ENCODE measurements around the gene CACNA2D4.

Gene CACNA2D4

DNA sequence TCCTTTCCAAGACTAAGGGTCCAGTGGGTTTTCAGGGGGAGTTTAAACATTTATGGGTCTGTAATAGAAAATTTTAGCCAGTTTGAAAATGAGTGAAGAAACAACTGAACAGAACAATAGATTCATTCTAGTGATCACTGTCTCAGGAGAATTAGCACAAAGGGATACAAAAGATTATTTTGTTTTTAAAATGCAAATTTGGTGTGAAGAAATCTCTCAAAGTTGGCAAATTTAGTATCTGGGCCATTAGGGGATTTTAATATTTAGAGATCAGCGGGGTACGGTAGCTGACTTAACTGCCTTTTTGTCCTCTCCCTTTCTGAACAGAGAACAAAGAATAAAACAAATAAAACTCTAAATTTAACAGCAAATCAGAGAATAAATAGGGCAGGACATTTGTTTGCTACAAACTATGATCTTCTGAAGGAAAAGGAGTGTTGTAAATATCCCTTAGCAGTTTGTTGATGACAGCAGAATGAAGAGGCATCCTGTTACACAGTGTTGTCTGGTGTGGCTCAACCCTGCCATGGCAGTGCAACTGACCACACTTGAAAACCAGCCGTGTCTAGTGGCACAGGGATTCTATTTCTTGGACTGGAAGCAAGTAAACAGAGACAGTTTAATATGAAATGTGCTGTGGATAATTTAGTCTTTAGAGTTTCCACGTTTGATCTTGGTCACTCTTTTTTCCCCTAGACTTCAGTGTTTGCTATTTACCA, 144.4 kb downstream of the CACNA2D4 start:
- no peak for DNase-seq

DNA sequence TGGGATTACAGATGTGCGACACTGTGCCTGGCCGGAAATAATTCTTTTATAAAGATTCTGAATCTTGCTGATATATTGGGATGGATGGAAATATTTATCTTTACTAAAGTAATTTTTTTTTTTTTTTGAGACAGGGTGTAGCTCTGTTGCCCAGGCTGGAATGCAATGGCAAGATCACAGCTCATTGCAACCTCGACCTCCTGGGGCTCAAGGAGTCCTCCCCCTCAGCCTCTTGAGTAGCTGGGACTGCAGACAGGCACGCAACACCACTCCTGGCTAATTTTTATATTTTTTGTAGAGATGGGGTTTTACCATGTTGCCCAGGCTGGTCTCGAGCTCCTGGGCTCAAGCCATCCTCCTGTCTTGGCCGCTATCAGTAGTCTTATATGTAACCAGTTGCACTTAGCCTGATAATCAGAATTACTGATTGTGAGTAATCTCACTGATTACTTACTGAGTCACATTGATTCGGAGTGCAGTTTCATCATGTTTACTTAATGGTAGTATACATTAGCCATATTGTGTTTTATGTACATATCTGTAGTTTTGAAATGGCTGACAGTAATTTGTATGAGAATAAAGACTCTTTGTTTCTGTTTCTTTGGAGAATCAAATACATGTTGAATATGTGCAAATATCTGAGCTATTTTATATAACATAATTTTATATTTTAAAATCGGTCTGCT, 148.5 kb downstream of the CACNA2D4 start:
- no peak for DNase-seq

DNA sequence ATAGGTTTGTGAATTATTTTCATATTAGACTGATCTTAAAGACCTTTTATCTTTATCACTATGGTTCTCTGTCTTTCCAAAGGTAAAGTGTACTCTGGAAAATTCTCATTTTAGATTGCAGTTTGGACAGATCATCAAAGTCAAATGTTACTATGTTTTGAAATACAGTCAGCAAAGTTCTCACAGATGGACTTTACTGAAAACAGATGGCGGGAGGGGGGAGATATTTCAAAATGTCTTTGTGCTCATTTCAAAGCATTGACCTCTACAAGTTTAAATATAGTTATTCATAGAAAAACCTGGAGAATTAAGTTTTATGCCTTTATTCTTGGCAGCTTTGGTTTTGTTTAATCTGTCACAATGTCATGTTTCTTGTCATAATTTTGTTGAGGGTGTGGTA, 149.8 kb downstream of the CACNA2D4 start:
- DNase-seq = no peak

DNA sequence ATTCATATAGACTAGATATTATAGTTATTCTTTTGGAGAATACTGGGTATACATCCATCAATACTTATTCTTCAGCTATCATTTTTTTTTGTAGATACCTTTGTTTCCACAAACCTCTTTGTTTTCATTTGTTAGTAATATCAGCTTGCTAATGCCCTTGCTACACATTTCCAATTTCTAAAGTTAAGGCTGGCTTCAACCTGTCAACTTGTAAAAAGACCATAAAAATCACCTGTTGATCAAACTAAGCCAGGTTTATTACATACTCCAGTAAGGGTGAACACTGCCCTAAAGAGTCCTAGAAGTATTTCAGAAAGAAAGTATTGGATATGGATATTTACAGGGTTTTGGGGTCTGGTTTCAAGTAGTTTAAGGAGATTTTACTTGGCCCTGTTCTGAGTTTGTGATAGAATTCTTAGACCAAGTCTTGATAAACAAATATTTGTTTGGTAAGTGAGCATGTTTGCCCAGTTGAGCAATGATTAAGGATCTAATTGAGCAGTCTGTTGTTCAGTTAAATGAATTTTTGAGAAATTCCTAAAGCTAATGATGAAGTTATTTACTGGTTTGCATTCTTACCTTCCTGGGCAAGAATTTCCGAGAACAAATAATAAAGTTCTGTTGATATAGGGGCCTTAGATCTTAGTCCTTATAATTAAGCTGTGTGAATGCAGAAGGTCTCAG, 150.9 kb downstream of the CACNA2D4 start:
- DNase-seq = no peak

DNA sequence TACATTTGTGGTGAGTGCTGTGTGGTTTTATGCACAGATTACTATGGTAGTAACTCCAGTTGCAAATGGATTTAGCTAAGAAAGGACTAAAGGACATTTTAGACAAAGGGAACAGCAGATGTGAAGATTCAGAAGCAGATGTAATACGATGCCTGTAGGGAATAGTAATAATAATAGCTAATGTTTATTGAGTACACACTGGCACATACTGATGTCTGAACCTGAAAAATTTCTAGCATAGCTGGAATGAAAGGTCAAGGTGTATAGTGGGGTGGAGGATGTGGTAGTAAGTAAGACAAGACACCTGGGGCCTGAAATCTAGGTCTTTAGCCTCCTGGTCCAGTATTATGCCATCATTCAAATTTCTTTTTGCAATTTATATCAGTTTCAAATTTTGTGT, 152.3 kb downstream of the CACNA2D4 start:
- no peak for DNase-seq

DNA sequence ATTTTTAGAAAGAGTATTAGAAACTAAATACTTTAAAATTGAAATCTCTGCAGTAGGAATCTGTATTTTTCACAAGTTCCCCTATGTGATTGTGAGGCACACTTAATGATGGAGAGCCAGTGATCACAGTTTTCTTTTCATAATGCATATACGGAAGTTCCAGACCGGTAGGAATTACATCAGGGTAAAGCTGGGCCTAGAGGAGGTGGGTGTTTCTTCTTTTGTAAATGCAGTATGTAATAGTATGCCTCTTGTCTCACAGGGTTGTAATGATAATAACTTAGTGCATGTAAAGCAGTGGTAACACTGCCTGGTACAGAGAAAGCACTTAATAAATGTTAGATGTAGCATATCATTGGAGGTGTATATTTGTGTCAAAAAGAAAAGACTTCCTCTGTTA, 155.3 kb downstream of the CACNA2D4 start:
- DNase-seq = peak; percentile 72 to 77

DNA sequence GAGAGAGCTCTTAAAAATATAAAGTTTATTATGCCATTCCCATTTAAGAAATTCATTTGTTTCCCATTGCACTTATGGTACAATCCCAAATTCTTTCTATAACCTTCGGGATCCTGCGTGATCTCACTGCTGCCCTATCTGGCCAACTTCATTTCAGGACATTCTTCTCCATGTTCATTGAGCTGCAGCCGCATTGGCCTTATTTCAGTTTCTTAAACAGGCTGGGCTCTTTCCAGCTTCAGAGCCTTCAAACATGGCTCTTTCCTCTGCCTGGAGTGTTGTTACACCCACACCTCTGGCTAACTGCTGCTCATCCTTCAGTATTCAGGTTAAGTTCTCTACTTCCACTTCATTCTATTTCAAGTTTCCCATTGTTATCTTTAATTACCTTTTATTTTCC, 156.6 kb downstream of the CACNA2D4 start:
- DNase-seq = no peak

DNA sequence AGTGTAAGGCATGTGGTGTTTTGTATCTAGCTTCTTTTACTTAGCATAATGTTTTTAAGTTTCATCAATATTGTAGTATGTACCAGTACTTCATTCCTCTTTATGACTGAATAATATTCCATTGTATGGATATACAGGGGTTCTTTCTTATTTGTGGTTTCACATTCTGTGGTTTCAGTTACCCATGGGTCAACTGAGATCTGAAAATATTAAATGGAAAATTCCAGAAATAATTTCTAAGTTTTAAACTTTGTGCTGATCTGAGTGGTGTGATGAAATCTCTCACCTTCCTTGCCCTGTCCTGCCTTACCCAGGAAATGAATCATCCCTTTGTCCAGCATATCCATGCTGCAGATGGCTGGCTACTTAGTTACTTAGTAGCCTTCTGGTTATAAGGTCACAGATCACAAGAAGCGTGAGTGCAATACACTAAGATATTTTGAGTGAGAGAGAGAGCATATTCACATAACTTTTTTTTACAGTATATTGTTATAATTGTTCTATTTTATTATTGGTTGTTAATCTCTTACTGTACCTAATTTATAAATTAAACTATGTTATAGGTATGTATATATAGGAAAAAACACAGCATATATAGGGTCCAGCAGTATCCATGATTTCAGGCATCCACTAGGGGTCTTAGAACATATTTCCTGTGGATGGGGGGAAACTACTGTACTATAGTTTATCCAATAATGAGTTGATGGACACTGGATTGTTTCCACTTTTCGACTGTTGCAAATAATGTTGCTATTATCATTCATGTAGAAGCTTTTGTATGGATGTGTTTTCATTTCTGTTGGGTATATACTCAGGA, 157.7 kb downstream of the CACNA2D4 start:
- peak in 1 of 2 donors; percentile 2 for DNase-seq

DNA sequence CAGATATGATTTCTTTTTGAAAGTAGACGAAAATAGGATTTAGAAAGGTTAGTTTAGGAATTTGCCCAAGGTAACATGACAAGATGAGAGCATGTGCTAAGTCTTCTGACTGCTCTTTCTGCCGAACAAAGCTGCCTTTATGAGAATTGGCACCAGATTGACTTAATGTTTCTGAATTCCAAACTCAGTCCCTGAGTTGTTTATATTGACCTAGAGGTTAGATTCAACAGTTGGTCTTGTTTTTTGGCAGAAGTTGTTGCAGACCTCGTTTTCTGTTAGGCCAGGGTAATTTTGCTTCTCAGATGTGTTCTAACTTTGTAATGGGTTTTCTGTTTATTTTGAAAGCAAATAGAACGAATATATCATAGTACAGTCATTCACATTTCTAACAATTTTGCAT, 159.6 kb downstream of the CACNA2D4 start:
- no peak for DNase-seq

DNA sequence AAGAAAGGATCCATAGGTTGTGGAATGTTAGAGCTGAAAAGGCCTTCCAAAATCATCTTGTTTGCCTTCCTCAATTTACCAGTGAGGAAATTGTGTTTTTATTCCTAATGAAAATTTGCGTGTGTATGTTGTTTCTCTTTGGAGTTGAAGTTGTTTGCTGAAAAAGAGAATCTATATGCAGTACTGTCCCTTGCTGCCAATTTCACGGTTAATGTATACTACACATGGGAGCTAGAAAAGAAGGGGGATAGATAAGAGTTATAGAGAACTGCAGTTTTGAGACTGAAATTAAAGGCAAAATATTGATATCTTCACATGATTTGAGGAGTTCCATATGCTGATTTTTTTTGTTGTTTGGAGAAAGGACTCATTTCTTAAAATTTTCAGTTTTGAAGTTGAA, 160.1 kb downstream of the CACNA2D4 start:
- no peak for DNase-seq

DNA sequence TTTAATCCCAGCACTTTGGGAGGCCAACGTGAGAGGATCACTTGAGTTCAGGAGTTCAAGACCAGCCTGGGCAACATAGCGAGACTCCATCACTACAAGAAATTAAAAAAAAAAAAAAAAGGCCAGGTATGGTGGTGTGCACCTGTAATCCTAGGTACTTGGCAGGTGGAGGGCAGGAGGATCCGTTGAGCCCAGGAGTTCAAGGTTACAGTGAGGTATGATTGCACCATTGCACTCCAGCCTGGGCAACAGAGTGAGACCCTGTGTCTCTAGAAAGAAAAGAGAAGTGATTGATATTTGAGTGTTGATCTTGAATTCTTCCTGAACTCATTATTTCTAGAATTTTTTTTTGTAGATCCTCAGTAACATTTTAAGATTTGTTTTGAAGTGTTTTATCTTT, 168.2 kb downstream of the CACNA2D4 start:
- DNase-seq = no peak

DNA sequence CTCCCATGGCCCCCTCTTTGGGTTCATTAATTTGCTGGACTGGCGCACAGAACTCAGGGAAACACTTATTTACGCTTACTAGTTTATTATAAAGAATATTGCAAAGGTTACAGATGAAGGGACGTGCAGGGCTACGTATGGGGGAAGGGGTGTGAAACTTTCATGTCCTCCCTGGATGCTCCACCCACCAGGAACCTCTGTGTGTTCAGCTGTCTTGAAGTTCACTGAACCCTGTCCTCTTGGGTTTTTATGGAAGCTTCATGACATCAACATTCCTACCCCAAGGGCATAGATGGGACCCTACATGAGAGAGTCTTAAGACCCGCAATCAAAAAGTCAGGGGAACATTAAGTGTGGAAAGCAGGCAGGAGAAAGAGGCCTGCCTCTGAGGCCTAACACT, 169.4 kb downstream of the CACNA2D4 start:
- DNase-seq = no peak

DNA sequence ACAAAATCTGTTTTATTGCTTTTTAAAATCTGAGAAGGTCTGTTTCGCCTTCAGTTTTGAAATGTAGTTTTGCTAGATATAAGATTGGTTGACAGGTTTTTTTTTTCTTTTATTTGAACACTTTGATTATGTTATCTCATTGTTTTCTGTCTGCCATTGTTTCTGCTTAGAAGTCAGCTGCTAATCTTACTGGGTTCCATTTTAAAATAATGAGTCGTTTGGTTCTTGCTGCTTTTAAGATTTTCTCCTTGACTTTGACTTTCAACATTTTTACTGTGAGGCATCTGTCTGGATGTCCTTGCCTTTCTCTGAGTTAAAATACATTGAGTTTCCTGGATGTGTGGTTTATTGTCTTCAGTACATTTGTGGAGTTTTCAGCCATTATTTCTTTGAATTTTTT, 170.8 kb downstream of the CACNA2D4 start:
- DNase-seq = no peak

DNA sequence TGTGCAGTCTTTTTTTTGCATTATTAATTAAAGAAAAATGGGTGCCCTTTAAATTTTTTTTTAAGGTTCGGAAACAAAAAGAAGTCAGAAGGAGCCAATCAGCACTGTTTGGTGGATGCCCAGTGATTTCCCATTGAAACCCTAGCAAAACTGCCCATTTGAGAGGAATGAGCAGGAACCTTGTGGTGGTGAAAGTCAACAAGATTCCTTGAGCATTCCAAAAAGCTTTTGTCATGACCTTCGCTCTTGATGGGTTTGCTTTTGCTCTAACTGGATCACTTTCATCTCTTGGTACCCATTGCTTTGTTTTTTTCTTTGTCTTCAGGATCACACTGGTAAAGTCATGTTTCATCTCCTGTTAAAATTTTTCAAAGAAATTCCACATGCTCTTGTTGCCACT, 173.5 kb downstream of the CACNA2D4 start:
- no peak for DNase-seq
